ENCODE data around the gene HTATSF1.
A peak's percentile ranks its signal among the peaks of the same experiment; 100 is the strongest.

Gene HTATSF1

GRCh38 chrX:136496186-136496763, 1.1 kb upstream of the HTATSF1 start:
- H3K27ac ChIP-seq = peak overlapping the region; percentile 89

GRCh38 chrX:136496764-136497555, 432 bp upstream of the HTATSF1 start:
- TF ChIP-seq CTCF (conservative IDR thresholded peaks at IDR 0.05) = no peak
- TF ChIP-seq ZFX (IDR thresholded peaks at IDR 0.05) = peak; percentile 68; the same call in 1 of the 2 replicates

More at GRCh38 chrX:136496186-136496763, 1.1 kb upstream of the HTATSF1 start:
- TF ChIP-seq CTCF (conservative IDR thresholded peaks at IDR 0.05) (no peak), ZFX (IDR thresholded peaks at IDR 0.05) (no peak)

GRCh38 chrX:136519069-136519468, 21.7 kb downstream of the HTATSF1 start:
- 0 out of 2 replicates have a peak, but pooled peaks have one; percentile 4 for TF ChIP-seq CTCF (conservative IDR thresholded peaks at IDR 0.05)
- no peak for TF ChIP-seq ZFX (IDR thresholded peaks at IDR 0.05)
- no peak overlapping the region for H3K27ac ChIP-seq

More at GRCh38 chrX:136496764-136497555, 432 bp upstream of the HTATSF1 start:
- H3K27ac ChIP-seq = peak overlapping the region; percentile 89

GRCh38 chrX:136523770-136524169, 26.4 kb downstream of the HTATSF1 start:
- TF ChIP-seq ZFX (IDR thresholded peaks at IDR 0.05) = no peak
- no peak for TF ChIP-seq CTCF (conservative IDR thresholded peaks at IDR 0.05)
- no peak overlapping the region for H3K27ac ChIP-seq

- TF ChIP-seq ZFX (IDR thresholded peaks at IDR 0.05) (no peak), CTCF (conservative IDR thresholded peaks at IDR 0.05) (no peak)
- H3K27ac ChIP-seq = no peak overlapping the region
Observed at GRCh38 chrX:136525738-136526606, 28.6 kb downstream of the HTATSF1 start.

GRCh38 chrX:136528645-136529315, 31.4 kb downstream of the HTATSF1 start:
- H3K27ac ChIP-seq = no peak overlapping the region
- TF ChIP-seq CTCF (conservative IDR thresholded peaks at IDR 0.05) (no peak), ZFX (IDR thresholded peaks at IDR 0.05) (no peak)
